OCI-LY7 (cell line): ENCODE results near the gene PTPRE.

ENCODE experiments used
- EZH2phosphoT487 ChIP-seq: fragments of 200-600 bp; sonication (generic); IDR thresholded peaks from 2 replicates; pipeline ENCODE4 v1.6.1; 2018; ENCODE audit warnings: low read depth, borderline replicate concordance, mild to moderate bottlenecking, mixed run types, antibody characterized with exemption, low read length, moderate library complexity, mixed read lengths
- TF ChIP-seq, protein P1 (sequence below): fragments of 200-600 bp; sonication (generic); conservative IDR thresholded peaks from 2 replicates; pipeline ENCODE4 v1.5.1; 2014; ENCODE audit warnings: mild to moderate bottlenecking, antibody characterized with exemption, low read length, moderate library complexity, mixed read lengths

DNA sequence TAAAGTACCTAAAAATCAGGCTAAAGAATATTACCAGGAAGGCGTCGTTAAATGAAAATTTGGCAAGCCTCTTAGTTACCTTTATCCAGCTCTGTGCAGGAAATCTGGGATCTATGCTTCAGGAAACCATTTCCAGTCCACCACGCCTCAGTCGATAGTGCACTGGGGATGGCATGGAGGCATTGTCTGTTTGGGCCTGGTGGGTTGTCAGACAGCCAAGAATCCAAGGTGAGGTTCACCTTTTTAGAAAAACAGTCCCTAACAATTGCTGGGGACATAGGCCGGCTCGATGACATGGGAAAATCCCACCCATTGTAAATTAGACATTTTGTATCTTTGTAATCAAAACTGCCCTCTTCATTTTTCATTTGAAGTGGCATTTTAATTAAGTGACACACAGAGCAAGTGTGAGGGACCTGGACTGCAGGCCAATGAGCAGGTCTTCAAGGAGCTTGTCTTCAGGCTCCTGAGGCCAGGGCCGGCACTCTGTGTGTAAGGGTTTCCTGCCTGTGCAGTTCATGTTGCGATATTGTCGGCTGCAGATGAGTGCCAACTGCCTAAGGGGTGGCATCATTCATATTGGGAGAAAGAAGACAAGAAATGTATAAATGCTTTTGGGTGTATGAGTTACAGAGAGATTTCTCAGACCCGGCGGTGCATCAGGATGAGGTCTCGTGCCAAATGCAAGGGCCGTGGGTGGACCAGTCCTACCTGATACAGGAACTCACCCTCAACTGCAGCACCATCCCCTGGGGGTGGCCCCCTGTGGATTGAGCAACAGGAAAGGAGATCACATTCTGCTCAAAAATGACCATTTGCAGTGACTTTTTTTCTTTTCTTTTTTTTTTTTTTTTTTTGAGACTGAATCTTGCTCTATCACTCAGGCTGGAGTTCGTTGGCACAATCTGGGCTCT, 80.8 kb downstream of the PTPRE start:
- TF ChIP-seq EZH2phosphoT487: no peak
- TF ChIP-seq, protein P1, sequence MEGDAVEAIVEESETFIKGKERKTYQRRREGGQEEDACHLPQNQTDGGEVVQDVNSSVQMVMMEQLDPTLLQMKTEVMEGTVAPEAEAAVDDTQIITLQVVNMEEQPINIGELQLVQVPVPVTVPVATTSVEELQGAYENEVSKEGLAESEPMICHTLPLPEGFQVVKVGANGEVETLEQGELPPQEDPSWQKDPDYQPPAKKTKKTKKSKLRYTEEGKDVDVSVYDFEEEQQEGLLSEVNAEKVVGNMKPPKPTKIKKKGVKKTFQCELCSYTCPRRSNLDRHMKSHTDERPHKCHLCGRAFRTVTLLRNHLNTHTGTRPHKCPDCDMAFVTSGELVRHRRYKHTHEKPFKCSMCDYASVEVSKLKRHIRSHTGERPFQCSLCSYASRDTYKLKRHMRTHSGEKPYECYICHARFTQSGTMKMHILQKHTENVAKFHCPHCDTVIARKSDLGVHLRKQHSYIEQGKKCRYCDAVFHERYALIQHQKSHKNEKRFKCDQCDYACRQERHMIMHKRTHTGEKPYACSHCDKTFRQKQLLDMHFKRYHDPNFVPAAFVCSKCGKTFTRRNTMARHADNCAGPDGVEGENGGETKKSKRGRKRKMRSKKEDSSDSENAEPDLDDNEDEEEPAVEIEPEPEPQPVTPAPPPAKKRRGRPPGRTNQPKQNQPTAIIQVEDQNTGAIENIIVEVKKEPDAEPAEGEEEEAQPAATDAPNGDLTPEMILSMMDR: no peak
